Midbrain (tissue), 1 donor: ENCODE data around the gene ECHS1.
"Not testable (repeated sequence)": the region's sequence is repeated elsewhere in the genome, so short reads cannot be mapped to it uniquely, and the experiment has no call there.

Experiments used
- DNase-seq: peaks from one replicate; lab custom pipeline; 2025; lab: John Stamatoyannopoulos, UW

The ECHS1 gene

GRCh38 chr10:133373174-133374090 is at the start of gene ECHS1:
Gene ECHS1 (minus strand): TSS chr10:133373354. CDS start chr10:133373333, 21 bp downstream.
- DNase-seq: peak; percentile 93

- DNase-seq: no peak
Observed at GRCh38 chr10:133422223-133422806, 49.2 kb upstream of the ECHS1 start.

GRCh38 chr10:133421336-133422222 is 48.4 kb upstream of the ECHS1 start:
- no peak for DNase-seq

- no peak for DNase-seq
Observed at GRCh38 chr10:133420579-133420978, 47.4 kb upstream of the ECHS1 start.

GRCh38 chr10:133420028-133420427 is 46.9 kb upstream of the ECHS1 start:
- no peak for DNase-seq

GRCh38 chr10:133419211-133419950 is 46.2 kb upstream of the ECHS1 start:
- DNase-seq: no peak

- DNase-seq: no peak
Observed at GRCh38 chr10:133418289-133418993, 45.3 kb upstream of the ECHS1 start.

- no peak for DNase-seq
Observed at GRCh38 chr10:133415752-133416151, 42.6 kb upstream of the ECHS1 start.

GRCh38 chr10:133414401-133414800 is 41.2 kb upstream of the ECHS1 start:
- DNase-seq: not testable (repeated sequence)

GRCh38 chr10:133412381-133412711 is 39.2 kb upstream of the ECHS1 start:
- DNase-seq: no peak

- DNase-seq: no peak
Observed at GRCh38 chr10:133411523-133412380, 38.6 kb upstream of the ECHS1 start.

GRCh38 chr10:133405844-133406527 is 32.8 kb upstream of the ECHS1 start:
- DNase-seq: no peak

- DNase-seq: no peak
Observed at GRCh38 chr10:133405272-133405671, 32.1 kb upstream of the ECHS1 start.

- DNase-seq: no peak
Observed at GRCh38 chr10:133403784-133404183, 30.6 kb upstream of the ECHS1 start.

- no peak for DNase-seq
Observed at GRCh38 chr10:133403359-133403758, 30.2 kb upstream of the ECHS1 start.

- DNase-seq: no peak
Observed at GRCh38 chr10:133401981-133402725, 29.0 kb upstream of the ECHS1 start.

- DNase-seq: no peak
Observed at GRCh38 chr10:133401500-133401899, 28.3 kb upstream of the ECHS1 start.

- no peak for DNase-seq
Observed at GRCh38 chr10:133400624-133401424, 27.7 kb upstream of the ECHS1 start.
